ENCODE data around the gene BCAS4.

DNA sequence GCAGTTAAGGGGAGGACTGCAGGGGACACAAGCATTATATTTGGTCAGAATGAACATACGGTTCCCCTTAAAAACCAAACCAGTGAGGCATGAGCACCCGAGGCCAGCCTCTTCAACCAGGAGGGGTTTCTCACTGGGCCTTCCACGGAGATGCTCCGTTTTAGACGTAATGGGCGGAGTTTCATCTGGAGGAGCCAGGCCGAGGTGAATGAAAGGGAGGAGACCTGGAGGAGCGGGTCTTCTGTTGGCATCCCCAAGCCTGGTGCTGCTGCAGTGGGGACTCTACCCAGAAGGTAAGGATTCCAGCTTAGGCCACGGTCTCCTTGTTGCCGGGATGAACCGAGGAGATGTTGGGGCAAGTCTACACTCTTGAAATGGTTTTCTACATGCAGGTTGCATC lies 89.0 kb downstream of the BCAS4 start:
- TF ChIP-seq, protein P1, sequence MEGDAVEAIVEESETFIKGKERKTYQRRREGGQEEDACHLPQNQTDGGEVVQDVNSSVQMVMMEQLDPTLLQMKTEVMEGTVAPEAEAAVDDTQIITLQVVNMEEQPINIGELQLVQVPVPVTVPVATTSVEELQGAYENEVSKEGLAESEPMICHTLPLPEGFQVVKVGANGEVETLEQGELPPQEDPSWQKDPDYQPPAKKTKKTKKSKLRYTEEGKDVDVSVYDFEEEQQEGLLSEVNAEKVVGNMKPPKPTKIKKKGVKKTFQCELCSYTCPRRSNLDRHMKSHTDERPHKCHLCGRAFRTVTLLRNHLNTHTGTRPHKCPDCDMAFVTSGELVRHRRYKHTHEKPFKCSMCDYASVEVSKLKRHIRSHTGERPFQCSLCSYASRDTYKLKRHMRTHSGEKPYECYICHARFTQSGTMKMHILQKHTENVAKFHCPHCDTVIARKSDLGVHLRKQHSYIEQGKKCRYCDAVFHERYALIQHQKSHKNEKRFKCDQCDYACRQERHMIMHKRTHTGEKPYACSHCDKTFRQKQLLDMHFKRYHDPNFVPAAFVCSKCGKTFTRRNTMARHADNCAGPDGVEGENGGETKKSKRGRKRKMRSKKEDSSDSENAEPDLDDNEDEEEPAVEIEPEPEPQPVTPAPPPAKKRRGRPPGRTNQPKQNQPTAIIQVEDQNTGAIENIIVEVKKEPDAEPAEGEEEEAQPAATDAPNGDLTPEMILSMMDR (IDR thresholded peaks at IDR 0.05; ENCODE audit: low read depth, low read length), result no peak
- no peak for TF ChIP-seq EZH2phosphoT487 (IDR thresholded peaks at IDR 0.05; ENCODE audit: low read depth)

All from OCI-LY3 (cell line).